ENCODE data around the gene KRTDAP.

Gene KRTDAP

GRCh38 chr19:35498220-35498619, 8.0 kb upstream of the KRTDAP start:
- DNase-seq (ENCODE audit: low spot score): no peak
- no peak for TF ChIP-seq CTCF (IDR thresholded peaks at IDR 0.05; ENCODE audit: extremely low read depth, insufficient read depth, missing control alignments)
- in situ Hi-C loops (cut with MboI; ENCODE audit: low pct_unique_long_range_greater_than_20kb, low sequenced_read_pairs, unreplicated experiment): no loop called here

- in situ Hi-C loops (cut with MboI; ENCODE audit: low pct_unique_long_range_greater_than_20kb, low sequenced_read_pairs, unreplicated experiment): no loop called here
- TF ChIP-seq CTCF (IDR thresholded peaks at IDR 0.05; ENCODE audit: extremely low read depth, insufficient read depth, missing control alignments): no peak
- DNase-seq (ENCODE audit: low spot score): no peak
Measured at GRCh38 chr19:35497406-35497805, 7.1 kb upstream of the KRTDAP start.

GRCh38 chr19:35495107-35496064, 5.1 kb upstream of the KRTDAP start:
- peak; percentile 86 for DNase-seq (ENCODE audit: low spot score)
- peak; percentile 91 for TF ChIP-seq CTCF (IDR thresholded peaks at IDR 0.05; ENCODE audit: extremely low read depth, insufficient read depth, missing control alignments)

GRCh38 chr19:35493971-35494370, 3.7 kb upstream of the KRTDAP start:
- DNase-seq (ENCODE audit: low spot score): no peak
- in situ Hi-C loops (cut with MboI; ENCODE audit: low pct_unique_long_range_greater_than_20kb, low sequenced_read_pairs, unreplicated experiment): no loop called here
- TF ChIP-seq CTCF (IDR thresholded peaks at IDR 0.05; ENCODE audit: extremely low read depth, insufficient read depth, missing control alignments): no peak

More at GRCh38 chr19:35495107-35496064, 5.1 kb upstream of the KRTDAP start:
- in situ Hi-C loops (cut with MboI; ENCODE audit: low pct_unique_long_range_greater_than_20kb, low sequenced_read_pairs, unreplicated experiment): no loop called here

DNA sequence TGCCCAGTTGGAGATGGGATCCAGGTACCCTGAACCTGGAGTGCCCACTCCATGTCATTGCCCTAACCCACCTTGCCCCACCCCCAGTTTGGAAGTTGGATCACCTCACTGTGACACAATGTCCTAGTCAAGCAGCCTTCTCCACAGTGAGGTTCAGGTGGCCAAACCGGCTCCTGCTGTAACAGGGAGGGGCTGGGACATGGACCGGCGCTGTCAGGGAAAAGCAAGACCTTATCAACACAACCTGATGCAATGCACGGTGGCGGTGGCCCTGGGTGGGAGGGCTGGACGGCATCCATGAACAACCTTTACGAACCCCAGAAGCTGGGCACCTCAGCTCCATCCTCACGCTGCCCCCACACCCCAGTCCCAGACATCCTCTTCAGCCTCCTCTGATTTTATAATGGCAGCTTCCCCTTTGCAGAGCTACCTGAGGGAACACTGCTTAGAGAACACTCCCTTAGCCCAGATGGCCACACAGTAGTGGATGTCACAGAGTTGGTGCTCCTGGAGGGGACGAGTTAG, 1.6 kb upstream of the KRTDAP start:
- DNase-seq (ENCODE audit: low spot score): no peak
- in situ Hi-C loops (cut with MboI; ENCODE audit: low pct_unique_long_range_greater_than_20kb, low sequenced_read_pairs, unreplicated experiment): no loop called here
- no peak for TF ChIP-seq CTCF (IDR thresholded peaks at IDR 0.05; ENCODE audit: extremely low read depth, insufficient read depth, missing control alignments)

DNA sequence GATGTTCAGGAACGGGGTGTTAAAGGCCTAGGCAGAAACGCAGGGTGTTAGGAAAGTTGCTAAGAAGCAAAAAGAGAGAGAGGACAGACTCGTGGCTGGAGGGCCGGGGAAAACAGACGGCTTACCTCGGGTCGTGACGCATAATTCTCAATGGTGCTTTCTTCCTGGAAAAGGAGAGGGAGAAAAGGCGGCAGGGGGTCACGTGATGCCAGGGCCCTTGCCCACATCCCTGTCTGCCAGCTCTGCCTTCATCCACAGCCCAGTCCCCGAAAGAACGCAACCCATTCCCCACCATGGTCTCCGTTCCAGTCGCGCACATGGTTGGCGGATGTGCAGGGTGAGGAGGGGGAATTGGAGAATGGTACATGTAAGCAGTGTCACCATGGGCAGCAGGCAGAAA, 1.6 kb downstream of the KRTDAP start:
- no peak for DNase-seq (ENCODE audit: low spot score)
- in situ Hi-C loops (cut with MboI; ENCODE audit: low pct_unique_long_range_greater_than_20kb, low sequenced_read_pairs, unreplicated experiment): no loop called here
- TF ChIP-seq CTCF (IDR thresholded peaks at IDR 0.05; ENCODE audit: extremely low read depth, insufficient read depth, missing control alignments): no peak
